Astrocyte (in vitro differentiated cells and primary cell): ENCODE results near the gene TCEANC2. TPM values are rescaled to one million over a fixed set of nuclear protein-coding genes. Genes with fewer than 3 reads are reported as not detected.
"Not testable (repeated sequence)": the region's sequence is repeated elsewhere in the genome, so short reads cannot be mapped to it uniquely, and the experiment has no call there.

ENCODE experiments used
- DNase-seq: peaks from one replicate; pipeline ENCODE4 v3.0.0-alpha.2; 2010; ENCODE audit warnings: low read depth
- FAIRE-seq: peaks from 2 replicates; lab custom pipeline; 2011; peaks lifted over from hg19 to GRCh38; lab: Jason Lieb, UNC
- H2AFZ ChIP-seq: 2 replicates; pipeline ENCODE4 v1.6.0; 2012; ENCODE audit warnings: low read depth, low read length, inconsistent platforms
- H3K27ac ChIP-seq: 2 replicates; pipeline ENCODE4 v1.5.1; 2011; ENCODE audit warnings: low read depth, low read length, inconsistent platforms
- H3K27me3 ChIP-seq: 2 replicates; pipeline ENCODE4 v1.6.0; 2011; ENCODE audit warnings: low read length, inconsistent platforms; ENCODE audit not compliant: insufficient read depth
- H3K36me3 ChIP-seq: 2 replicates; pipeline ENCODE4 v1.5.1; 2011; ENCODE audit warnings: low read length, inconsistent platforms; ENCODE audit not compliant: insufficient read depth
- H3K4me1 ChIP-seq: 2 replicates; pipeline ENCODE4 v1.5.1; 2011; ENCODE audit warnings: low read length, inconsistent platforms; ENCODE audit not compliant: insufficient read depth
- H3K4me2 ChIP-seq: 2 replicates; pipeline ENCODE4 v1.6.0; 2012; ENCODE audit warnings: low read length, inconsistent platforms
- H3K4me3 ChIP-seq: 2 replicates; pipeline ENCODE4 v1.5.1; 2011; ENCODE audit warnings: low read depth, mild to moderate bottlenecking, low read length, inconsistent platforms; ENCODE audit not compliant: insufficient read depth
- H3K79me2 ChIP-seq: 2 replicates; pipeline ENCODE4 v1.6.0; 2012; ENCODE audit warnings: mild to moderate bottlenecking, low read length, inconsistent platforms; ENCODE audit not compliant: insufficient read depth
- H3K9ac ChIP-seq: 2 replicates; pipeline ENCODE4 v1.6.0; 2012; ENCODE audit warnings: mild to moderate bottlenecking, low read length, inconsistent platforms
- H3K9me3 ChIP-seq: 2 replicates; pipeline ENCODE4 v1.5.1; 2012; ENCODE audit warnings: low read depth, mild to moderate bottlenecking, low read length, inconsistent platforms; ENCODE audit not compliant: insufficient read depth
- H4K20me1 ChIP-seq: 2 replicates; pipeline ENCODE4 v1.6.0; 2012; ENCODE audit warnings: low read length, inconsistent platforms; ENCODE audit not compliant: insufficient read depth
- H3K27ac Mint-ChIP-seq: one replicate; pipeline ENCODE4 v1.8.0; 2021; ENCODE audit warnings: mild to moderate bottlenecking, mixed read lengths; ENCODE audit not compliant: unreplicated experiment
- H3K27me3 Mint-ChIP-seq: one replicate; pipeline ENCODE4 v1.8.0; 2021; ENCODE audit warnings: low read depth, mixed read lengths; ENCODE audit not compliant: unreplicated experiment
- H3K36me3 Mint-ChIP-seq: one replicate; pipeline ENCODE4 v1.8.0; 2021; ENCODE audit warnings: low read depth, mixed read lengths; ENCODE audit not compliant: unreplicated experiment
- H3K4me1 Mint-ChIP-seq: one replicate; pipeline ENCODE4 v1.8.0; 2021; ENCODE audit warnings: low read depth, mixed read lengths; ENCODE audit not compliant: unreplicated experiment
- H3K4me3 Mint-ChIP-seq: one replicate; pipeline ENCODE4 v1.8.0; 2021; ENCODE audit warnings: mild to moderate bottlenecking, moderate library complexity, mixed read lengths; ENCODE audit not compliant: unreplicated experiment
- H3K9me3 Mint-ChIP-seq: one replicate; pipeline ENCODE4 v1.8.0; 2021; ENCODE audit warnings: mild to moderate bottlenecking, mixed read lengths; ENCODE audit not compliant: unreplicated experiment
- EZH2 ChIP-seq: IDR thresholded peaks from 2 replicates; pipeline ENCODE4 v1.6.1; 2012; ENCODE audit warnings: mild to moderate bottlenecking, low read length, inconsistent platforms; ENCODE audit not compliant: insufficient read depth
- total RNA-seq: library from RNA; stranded (reverse); gene quantifications from 2 replicates; pipeline ENCODE4 v1.2.1, GENCODE V29; 2021
- TF ChIP-seq, protein P1 (sequence below): IDR thresholded peaks from 2 replicates; pipeline ENCODE4 v1.5.1; 2011; ENCODE audit warnings: low read depth, mild to moderate bottlenecking, inconsistent platforms, low read length, moderate library complexity; ENCODE audit not compliant: insufficient read depth

TCEANC2 gene
- total RNA-seq, 1 donor from 2014 or later = 4.6 TPM

DNA sequence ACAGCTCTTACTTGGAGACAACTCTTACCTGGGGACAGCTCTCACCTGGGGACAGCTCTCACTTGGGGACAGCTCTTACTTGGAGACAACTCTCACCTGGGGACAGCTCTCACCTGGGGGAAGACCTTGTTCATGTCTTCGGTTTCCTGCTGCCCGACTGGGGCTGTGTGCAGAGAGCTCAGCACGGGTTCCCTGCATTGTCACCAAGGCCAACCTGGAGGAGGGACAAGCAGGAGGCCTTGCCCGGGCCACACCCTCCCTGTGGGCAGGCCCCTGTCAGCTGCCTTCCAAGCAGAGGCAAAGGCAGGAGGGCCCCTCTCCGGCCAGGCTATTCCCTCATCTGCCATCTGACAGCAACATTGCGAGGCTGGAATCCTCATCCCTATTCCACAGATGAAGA is 35.4 kb upstream of the TCEANC2 start, which contains the start of gene LDLRAD1:
TSS of gene LDLRAD1 (minus strand) at position 208 of the 400 bp plus-strand sequence. CDS start at position 134, 74 bp downstream.
- H3K27ac Mint-ChIP-seq = no peak within 1 kb of the TSS
- H3K4me1 ChIP-seq = no peaks in the 10 kb centered on the region
- TF ChIP-seq EZH2 = no peak
- TF ChIP-seq, protein P1, sequence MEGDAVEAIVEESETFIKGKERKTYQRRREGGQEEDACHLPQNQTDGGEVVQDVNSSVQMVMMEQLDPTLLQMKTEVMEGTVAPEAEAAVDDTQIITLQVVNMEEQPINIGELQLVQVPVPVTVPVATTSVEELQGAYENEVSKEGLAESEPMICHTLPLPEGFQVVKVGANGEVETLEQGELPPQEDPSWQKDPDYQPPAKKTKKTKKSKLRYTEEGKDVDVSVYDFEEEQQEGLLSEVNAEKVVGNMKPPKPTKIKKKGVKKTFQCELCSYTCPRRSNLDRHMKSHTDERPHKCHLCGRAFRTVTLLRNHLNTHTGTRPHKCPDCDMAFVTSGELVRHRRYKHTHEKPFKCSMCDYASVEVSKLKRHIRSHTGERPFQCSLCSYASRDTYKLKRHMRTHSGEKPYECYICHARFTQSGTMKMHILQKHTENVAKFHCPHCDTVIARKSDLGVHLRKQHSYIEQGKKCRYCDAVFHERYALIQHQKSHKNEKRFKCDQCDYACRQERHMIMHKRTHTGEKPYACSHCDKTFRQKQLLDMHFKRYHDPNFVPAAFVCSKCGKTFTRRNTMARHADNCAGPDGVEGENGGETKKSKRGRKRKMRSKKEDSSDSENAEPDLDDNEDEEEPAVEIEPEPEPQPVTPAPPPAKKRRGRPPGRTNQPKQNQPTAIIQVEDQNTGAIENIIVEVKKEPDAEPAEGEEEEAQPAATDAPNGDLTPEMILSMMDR = no peak
- DNase-seq = no peak
- no peak within 1 kb of the TSS for H3K4me3 Mint-ChIP-seq
- H3K9me3 ChIP-seq = no peaks in the 10 kb centered on the region
- H2AFZ ChIP-seq = no peak within 1 kb of the TSS
- no peak within 1 kb of the TSS for H3K27ac ChIP-seq
- FAIRE-seq = no peak
- no peaks in the 10 kb centered on the region for H3K36me3 Mint-ChIP-seq
- no peak within 1 kb of the TSS for H3K9ac ChIP-seq
- H3K27me3 ChIP-seq = peaks cover 18% of the 10 kb centered on the region
- no peaks in the 10 kb centered on the region for H3K4me1 Mint-ChIP-seq
- H3K27me3 Mint-ChIP-seq = peaks cover 40% of the 10 kb centered on the region
- H3K4me2 ChIP-seq = no peak within 1 kb of the TSS
- H4K20me1 ChIP-seq = no peaks in the 10 kb centered on the region
- H3K79me2 ChIP-seq = no peaks in the 10 kb centered on the region
- H3K4me3 ChIP-seq = no peak within 1 kb of the TSS
- H3K36me3 ChIP-seq = no peaks in the 10 kb centered on the region
- no peaks in the 10 kb centered on the region for H3K9me3 Mint-ChIP-seq

DNA sequence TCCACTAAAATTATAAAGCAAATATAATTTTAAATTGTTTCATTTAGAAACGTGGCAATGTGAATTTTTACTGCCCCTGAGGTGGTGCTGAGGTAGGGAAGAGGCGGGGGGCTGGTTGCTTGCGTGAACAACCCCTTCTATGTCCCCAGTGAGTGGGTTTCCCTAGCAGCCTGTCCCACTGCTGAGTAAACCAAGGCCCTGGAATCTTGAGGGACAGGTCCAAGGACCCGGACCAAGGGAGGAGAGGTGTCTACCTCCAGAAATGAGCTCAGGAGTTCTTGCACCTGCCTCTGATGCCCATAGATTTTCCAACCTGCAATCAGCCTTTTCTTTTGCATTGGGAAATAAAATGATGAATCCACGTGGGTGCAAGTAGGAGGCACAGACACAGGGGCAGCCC is 34.8 kb upstream of the TCEANC2 start:
- Histone ChIP-seq H2AFZ (no peak overlapping the region), H3K27me3 (peaks cover 16% of the 10 kb centered on the region), H3K4me1 (no peaks in the 10 kb centered on the region), H4K20me1 (no peaks in the 10 kb centered on the region), H3K9me3 (no peaks in the 10 kb centered on the region), H3K27ac (no peak overlapping the region), H3K4me2 (no peak overlapping the region), H3K4me3 (no peak overlapping the region), H3K9ac (no peak overlapping the region), H3K36me3 (no peaks in the 10 kb centered on the region), H3K79me2 (no peaks in the 10 kb centered on the region)
- Mint-ChIP-seq H3K27ac (no peak overlapping the region), H3K36me3 (no peaks in the 10 kb centered on the region), H3K4me1 (no peaks in the 10 kb centered on the region), H3K4me3 (no peak overlapping the region), H3K9me3 (no peaks in the 10 kb centered on the region), H3K27me3 (peaks cover 36% of the 10 kb centered on the region)
- FAIRE-seq (no peak), DNase-seq (no peak)
- TF ChIP-seq, protein P1 = no peak
- no peak for TF ChIP-seq EZH2

DNA sequence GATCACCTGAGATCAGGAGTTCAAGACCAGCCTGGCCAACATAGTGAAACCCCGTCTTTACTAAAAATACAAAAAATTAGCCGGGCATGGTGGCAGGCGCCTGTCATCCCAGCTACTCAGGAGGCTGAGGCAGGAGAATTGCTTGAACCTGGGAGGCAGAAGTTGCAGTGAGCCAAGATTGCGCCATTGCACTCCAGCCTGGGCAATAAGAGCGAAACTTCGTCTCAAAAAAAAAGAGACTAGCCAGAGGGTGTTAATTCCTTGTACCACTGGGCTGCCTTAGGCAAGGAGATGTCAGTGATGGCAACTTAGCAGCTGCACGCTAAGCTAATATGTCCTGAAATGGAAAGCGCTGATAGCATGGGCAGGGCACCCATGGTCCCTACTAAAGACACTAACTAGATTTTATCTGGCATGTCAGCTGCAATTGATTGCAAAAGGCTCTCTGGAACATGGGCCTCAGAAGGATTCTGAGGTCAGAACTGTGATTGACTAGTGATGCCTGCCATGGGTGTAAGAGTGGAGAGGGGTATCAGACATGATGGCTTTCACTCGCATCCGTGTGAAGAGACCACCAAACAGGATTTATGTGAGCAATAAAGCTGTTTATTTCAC is 33.7 kb upstream of the TCEANC2 start:
- H3K4me1 ChIP-seq, H3K9ac ChIP-seq, H3K36me3 ChIP-seq, H3K79me2 ChIP-seq, H3K9me3 ChIP-seq, H3K4me1 Mint-ChIP-seq, H3K4me3 Mint-ChIP-seq, H3K4me2 ChIP-seq, DNase-seq, H3K36me3 Mint-ChIP-seq, H3K9me3 Mint-ChIP-seq, H4K20me1 ChIP-seq, H3K27ac ChIP-seq, H3K4me3 ChIP-seq, H2AFZ ChIP-seq, H3K27ac Mint-ChIP-seq, FAIRE-seq: not testable (repeated sequence)
- H3K27me3 ChIP-seq = peaks cover 12% of the 10 kb centered on the region
- peaks cover 35% of the 10 kb centered on the region for H3K27me3 Mint-ChIP-seq
